Colonic mucosa (tissue), 4 donors: ENCODE results near the gene CCDC158. TPM values are rescaled to one million over a fixed set of nuclear protein-coding genes. Genes with fewer than 3 reads are reported as not detected.

Experiments
- DNase-seq: peaks from one replicate; pipeline ENCODE4 v3.0.0-alpha.2; 2020
- H3K27ac ChIP-seq: fragments of 200-600 bp; one replicate; pipeline ENCODE4 v1.8.0; 2021
- H3K27me3 ChIP-seq: fragments of 200-600 bp; one replicate; pipeline ENCODE4 v1.8.0; 2021
- H3K36me3 ChIP-seq: fragments of 200-600 bp; one replicate; pipeline ENCODE4 v1.8.0; 2021
- H3K4me1 ChIP-seq: fragments of 200-600 bp; one replicate; pipeline ENCODE4 v1.8.0; 2021; ENCODE audit warnings: mild to moderate bottlenecking
- H3K4me3 ChIP-seq: fragments of 200-600 bp; one replicate; pipeline ENCODE4 v1.8.0; 2021
- H3K9ac ChIP-seq, 2 donors: one replicate each; pipeline ENCODE4 v1.7.0; 2013; ENCODE audit warnings: control low read depth in 2 of 2, low read depth in 2 of 2, low read length in 2 of 2
- H3K9me3 ChIP-seq: fragments of 200-600 bp; one replicate; pipeline ENCODE4 v1.8.0; 2021
- intact Hi-C: fragments of 100-400 bp; cut with DNase I; formaldehyde crosslinking; loops from one replicate; pipeline ENCODE4 v1.14.1; 2022
- total RNA-seq, 2 donors: library from RNA; stranded (reverse); fragmentation: NEBNext Ultra II Directional in 1 of 2; extraction: Animal tissue kit (Norgen Biotek cat#: 25700) in 1 of 2; gene quantifications; one replicate each; pipeline ENCODE4 v1.2.1, GENCODE V29; 2021
- TF ChIP-seq, protein P1 (sequence below): fragments of 200-600 bp; IDR thresholded peaks from one replicate; pipeline ENCODE4 v1.8.0; 2022; ENCODE audit warnings: antibody characterized with exemption, mild to moderate bottlenecking
- donor health status: healthy.
- donor health status: DM: no; HTN: no; CAD: no.
- donor health status: DM: no; HTN: no; CAD: no.

Gene CCDC158
- total RNA-seq, 2 donors from 2014 or later: not detected

- intact Hi-C loops: loop anchor here (5.0 kb wide), 3 partner anchors 69 to 194 kb away; partner anchors contain the start of genes FAM47E and STBD1
- H3K9ac ChIP-seq: no peak overlapping the region
Observed at GRCh38 chr4:76376534-76376933, 44.4 kb downstream of the CCDC158 start.

GRCh38 chr4:76375703-76376102 lies 45.2 kb downstream of the CCDC158 start:
- no peak for DNase-seq
- no peak overlapping the region for H3K9ac ChIP-seq
- intact Hi-C loops: loop anchor here (5.0 kb wide), 3 partner anchors 68 to 193 kb away; partner anchors contain the start of genes FAM47E and STBD1
- no peaks in the 10 kb centered on the region for H3K9me3 ChIP-seq
- no peak overlapping the region for H3K4me3 ChIP-seq
- TF ChIP-seq, protein P1, sequence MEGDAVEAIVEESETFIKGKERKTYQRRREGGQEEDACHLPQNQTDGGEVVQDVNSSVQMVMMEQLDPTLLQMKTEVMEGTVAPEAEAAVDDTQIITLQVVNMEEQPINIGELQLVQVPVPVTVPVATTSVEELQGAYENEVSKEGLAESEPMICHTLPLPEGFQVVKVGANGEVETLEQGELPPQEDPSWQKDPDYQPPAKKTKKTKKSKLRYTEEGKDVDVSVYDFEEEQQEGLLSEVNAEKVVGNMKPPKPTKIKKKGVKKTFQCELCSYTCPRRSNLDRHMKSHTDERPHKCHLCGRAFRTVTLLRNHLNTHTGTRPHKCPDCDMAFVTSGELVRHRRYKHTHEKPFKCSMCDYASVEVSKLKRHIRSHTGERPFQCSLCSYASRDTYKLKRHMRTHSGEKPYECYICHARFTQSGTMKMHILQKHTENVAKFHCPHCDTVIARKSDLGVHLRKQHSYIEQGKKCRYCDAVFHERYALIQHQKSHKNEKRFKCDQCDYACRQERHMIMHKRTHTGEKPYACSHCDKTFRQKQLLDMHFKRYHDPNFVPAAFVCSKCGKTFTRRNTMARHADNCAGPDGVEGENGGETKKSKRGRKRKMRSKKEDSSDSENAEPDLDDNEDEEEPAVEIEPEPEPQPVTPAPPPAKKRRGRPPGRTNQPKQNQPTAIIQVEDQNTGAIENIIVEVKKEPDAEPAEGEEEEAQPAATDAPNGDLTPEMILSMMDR: no peak
- H3K36me3 ChIP-seq: no peaks in the 10 kb centered on the region
- H3K27me3 ChIP-seq: no peaks in the 10 kb centered on the region
- H3K27ac ChIP-seq: no peak overlapping the region
- no peaks in the 10 kb centered on the region for H3K4me1 ChIP-seq

More at GRCh38 chr4:76376534-76376933, 44.4 kb downstream of the CCDC158 start:
- H3K4me3 ChIP-seq: no peak overlapping the region
- no peaks in the 10 kb centered on the region for H3K27me3 ChIP-seq
- DNase-seq: no peak
- TF ChIP-seq, protein P1: no peak
- no peaks in the 10 kb centered on the region for H3K36me3 ChIP-seq
- H3K9me3 ChIP-seq: no peaks in the 10 kb centered on the region
- H3K4me1 ChIP-seq: no peaks in the 10 kb centered on the region
- no peak overlapping the region for H3K27ac ChIP-seq

- no peaks in the 10 kb centered on the region for H3K4me1 ChIP-seq
- no peak overlapping the region for H3K4me3 ChIP-seq
- no peaks in the 10 kb centered on the region for H3K9me3 ChIP-seq
- H3K9ac ChIP-seq: no peak overlapping the region
- TF ChIP-seq, protein P1: no peak
- no peaks in the 10 kb centered on the region for H3K36me3 ChIP-seq
- intact Hi-C loops: loop anchor here (5.0 kb wide), 3 partner anchors 67 to 192 kb away; partner anchors contain the start of genes FAM47E and STBD1
- H3K27ac ChIP-seq: no peak overlapping the region
- no peaks in the 10 kb centered on the region for H3K27me3 ChIP-seq
- DNase-seq: no peak
Observed at GRCh38 chr4:76374798-76375197, 46.1 kb downstream of the CCDC158 start.

GRCh38 chr4:76373919-76374552 lies 46.9 kb downstream of the CCDC158 start:
- no peak overlapping the region for H3K4me3 ChIP-seq
- intact Hi-C loops: no loop called here
- no peaks in the 10 kb centered on the region for H3K9me3 ChIP-seq
- no peak overlapping the region for H3K27ac ChIP-seq
- H3K36me3 ChIP-seq: no peaks in the 10 kb centered on the region
- no peaks in the 10 kb centered on the region for H3K4me1 ChIP-seq
- no peak for DNase-seq
- TF ChIP-seq, protein P1: no peak
- H3K9ac ChIP-seq: no peak overlapping the region
- no peaks in the 10 kb centered on the region for H3K27me3 ChIP-seq

DNA sequence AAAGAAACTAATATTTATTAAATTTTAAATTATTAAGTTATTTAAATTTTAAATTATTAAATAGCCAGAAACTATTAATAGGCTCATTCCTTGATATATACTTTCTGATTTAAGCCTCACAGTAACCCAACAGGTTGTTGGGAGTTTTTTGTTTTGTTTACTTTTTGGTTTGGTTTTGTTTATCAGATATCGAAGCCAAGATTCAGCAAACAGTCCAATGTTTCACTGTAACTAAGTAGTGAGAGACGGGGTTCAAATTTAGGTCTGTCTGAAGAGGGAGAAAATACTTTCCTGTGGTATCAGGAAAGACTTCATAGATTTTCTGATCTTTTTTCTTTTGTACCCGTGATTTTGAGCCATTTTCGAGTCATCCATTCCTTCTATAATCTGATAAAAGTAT lies 54.2 kb downstream of the CCDC158 start:
- DNase-seq: no peak
- Histone ChIP-seq H3K9me3 (no peaks in the 10 kb centered on the region), H3K36me3 (no peaks in the 10 kb centered on the region), H3K27me3 (no peaks in the 10 kb centered on the region), H3K4me3 (no peak overlapping the region), H3K4me1 (no peaks in the 10 kb centered on the region), H3K9ac (no peak overlapping the region), H3K27ac (no peak overlapping the region)
- intact Hi-C loops: no loop called here
- TF ChIP-seq, protein P1: no peak
